HG03025 (cell line): ENCODE results near the gene COL9A1.

Experiments
- ATAC-seq: cut with Tn5 transposase; IDR thresholded peaks from one replicate; pipeline ENCODE4 v1.9.1; 2021; ENCODE audit warnings: mild to moderate bottlenecking, moderate library complexity; ENCODE audit not compliant: unreplicated experiment, low FRiP score

Gene COL9A1

DNA sequence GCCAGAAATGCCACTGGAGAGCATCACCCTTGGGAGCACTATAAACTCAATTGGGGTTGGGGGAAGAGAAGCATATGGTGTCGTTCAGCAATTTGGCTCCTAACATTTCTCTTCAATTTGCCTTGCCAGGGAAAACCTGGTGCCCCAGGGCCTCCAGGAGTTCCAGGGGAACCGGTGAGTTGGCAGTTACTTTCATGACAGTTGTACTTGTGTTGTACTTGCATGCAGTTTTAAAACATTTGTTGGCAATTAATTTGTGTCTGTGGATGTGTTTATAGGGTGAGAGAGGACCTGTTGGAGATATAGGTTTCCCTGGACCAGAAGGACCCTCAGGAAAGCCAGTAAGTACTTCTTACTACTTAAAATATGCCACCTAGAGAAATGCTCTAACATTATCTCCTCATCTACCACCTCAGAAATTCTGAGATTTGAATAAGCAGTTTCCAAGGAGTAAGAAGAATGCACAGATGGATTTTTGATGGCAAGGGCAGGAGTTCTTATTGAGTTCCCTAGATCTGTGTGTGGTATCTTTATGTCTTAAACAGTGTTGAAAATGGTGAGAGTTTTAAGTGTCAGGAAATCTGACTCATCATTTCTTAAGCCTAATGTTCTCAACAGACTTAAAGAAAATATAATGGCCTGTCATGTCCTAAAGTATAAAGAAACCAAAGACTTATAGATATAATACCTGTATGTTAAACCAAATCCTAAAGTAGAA, 122.5 kb downstream of the COL9A1 start:
- no peak for ATAC-seq

GRCh38 chr6:70176842-70177550, 125.9 kb downstream of the COL9A1 start:
- ATAC-seq, result no peak

DNA sequence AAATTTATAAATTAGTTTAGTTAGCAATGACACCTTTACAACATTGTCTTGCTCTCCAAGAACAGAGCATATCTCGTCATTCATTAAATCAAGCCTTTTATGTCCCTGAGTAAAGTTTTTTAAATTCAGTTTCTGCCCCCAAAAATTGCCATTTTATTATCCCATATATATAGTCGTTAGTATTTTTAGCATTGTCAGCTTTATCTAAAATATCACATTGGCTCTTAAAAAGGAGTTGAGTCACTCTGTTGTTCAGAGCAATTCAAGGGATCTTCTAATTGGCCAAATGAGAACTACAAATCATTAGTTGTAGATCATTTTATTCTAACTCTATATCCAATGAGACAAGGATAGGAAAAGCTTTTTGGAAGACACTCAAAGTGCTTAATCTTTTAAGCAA, 127.1 kb downstream of the COL9A1 start:
- no peak for ATAC-seq

- no peak for ATAC-seq
Observed at GRCh38 chr6:70172252-70172651, 130.6 kb downstream of the COL9A1 start.

- ATAC-seq, result no peak
Observed at GRCh38 chr6:70171236-70171635, 131.6 kb downstream of the COL9A1 start.

DNA sequence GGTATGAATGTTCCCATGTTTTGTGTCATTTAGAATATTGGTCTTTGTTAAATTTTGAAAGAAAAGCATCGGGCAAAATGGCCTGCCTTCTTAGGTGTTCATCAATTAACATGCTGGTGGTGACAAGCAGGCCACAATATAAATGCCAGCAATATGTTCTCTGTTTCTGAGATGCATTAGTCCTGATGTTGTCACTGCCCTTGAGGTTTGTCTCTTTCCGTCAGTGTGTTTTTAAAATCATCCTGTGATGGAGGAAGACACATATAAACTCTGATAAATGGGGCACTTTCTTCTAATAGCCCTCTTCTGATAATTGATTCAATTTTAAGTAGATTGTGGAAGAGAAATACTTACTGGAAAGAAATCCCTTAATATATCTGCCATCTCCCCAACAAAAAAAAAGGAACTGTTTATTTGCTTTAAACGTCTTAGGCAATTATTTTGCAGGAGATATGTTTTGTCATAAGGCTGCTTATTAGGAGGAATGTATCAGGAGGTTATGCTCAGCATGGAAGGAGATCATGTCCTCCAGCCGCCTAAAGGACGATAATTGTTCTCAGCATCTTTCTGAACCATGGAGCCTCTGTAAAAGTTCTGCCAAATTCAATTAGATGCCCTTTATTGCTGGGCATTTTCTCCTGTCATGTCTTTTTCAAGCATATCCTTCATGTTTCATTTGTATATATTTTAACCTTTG, 134.1 kb downstream of the COL9A1 start:
- no peak for ATAC-seq
